ENCODE data around the gene SPRYD3.

The SPRYD3 gene

DNA sequence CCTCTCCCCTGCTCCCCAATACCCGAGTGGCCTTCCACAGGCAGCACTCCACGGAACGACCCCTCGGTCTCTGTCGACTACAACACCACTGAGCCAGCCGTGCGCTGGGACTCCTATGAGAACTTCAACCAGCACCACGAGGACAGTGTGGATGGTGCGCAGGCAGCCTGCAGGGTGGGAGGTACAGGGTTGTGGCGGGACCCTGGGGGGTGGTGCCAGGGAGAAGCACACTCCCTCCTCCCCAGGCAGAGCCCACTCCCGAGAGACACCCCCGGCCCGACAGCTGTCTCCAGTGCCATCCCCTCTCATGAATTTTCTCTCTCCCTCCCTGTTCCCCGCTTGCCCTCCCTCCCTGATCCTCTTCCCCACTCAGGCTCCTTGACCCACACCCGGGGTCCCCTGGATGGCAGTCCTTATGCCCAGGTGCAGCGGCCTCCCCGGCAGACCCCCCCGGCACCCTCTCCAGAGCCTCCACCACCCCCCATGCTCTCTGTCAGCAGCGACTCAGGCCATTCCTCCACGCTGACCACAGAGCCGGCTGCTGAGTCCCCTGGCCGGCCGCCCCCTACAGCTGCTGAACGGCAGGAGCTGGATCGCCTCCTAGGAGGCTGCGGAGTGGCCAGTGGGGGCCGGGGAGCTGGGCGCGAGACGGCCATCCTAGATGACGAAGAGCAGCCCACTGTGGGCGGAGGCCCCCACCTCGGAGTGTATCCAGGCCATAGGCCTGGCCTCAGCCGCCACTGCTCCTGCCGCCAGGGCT is 20.3 kb downstream of the SPRYD3 start:
- no peak for TF ChIP-seq GATA1 (IDR thresholded peaks at IDR 0.05; ENCODE audit: low read depth, low read length)
- TF ChIP-seq POLR2A (IDR thresholded peaks at IDR 0.05; ENCODE audit: low read length), result no peak

DNA sequence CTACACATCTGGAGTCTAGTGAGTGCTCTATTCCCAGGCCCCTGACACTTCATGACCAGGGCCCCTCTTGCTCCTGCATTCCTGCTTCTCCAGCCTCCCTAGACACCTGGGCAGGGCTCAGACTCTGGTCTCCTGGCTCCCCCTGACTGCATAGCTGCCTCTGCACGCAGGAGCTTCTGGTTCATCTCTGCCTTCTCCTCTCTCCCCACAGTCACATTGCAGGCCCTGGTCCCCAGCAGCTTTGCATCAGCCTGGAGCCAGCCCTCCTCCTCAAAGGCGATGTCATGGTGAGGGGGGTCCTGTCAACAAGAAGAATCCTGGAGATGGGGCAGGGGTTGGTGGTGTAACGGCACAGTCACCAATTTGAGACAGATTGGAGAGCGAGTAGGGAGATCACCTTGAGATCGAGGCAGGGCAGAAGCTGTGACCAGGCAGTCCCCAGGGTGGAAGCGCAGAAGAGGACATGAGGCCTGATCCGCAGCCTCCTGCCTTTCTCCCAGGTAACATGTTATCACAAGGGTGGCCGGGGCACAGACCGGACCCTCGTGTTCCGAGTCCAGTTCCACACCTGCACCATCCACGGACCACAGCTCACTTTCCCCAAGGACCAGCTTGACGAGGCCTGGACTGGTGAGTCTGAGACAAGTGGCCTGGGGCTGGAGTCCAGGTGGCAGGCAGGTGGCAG is 21.2 kb downstream of the SPRYD3 start:
- TF ChIP-seq GATA1 (IDR thresholded peaks at IDR 0.05; ENCODE audit: low read depth, low read length) (no peak), POLR2A (IDR thresholded peaks at IDR 0.05; ENCODE audit: low read length) (no peak)
- DNase-seq, result no peak

More for the DNA sequence above, 20.3 kb downstream of the SPRYD3 start:
- DNase-seq, result no peak

DNA sequence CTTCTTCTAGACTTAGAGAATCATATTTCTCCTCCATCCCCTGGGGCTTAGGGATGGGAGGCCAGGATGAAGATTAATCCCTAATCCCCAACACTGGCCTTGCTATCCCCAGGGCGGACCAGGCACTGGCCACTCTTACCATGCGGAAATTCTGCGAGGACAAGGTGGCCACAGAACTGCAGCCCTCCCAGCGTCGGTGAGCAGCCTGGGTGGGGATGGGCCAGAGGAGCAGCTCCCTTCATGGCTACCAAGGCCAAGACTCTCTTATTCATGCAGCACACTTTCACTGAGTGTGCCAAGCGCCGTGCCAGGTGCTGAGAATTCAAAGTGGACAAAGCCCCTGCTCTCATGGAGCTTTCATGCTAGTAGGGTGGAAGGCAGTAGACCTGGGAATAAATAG is 22.3 kb downstream of the SPRYD3 start:
- no peak for DNase-seq
- TF ChIP-seq POLR2A (IDR thresholded peaks at IDR 0.05; ENCODE audit: low read length), result no peak
- no peak for TF ChIP-seq GATA1 (IDR thresholded peaks at IDR 0.05; ENCODE audit: low read depth, low read length)

DNA sequence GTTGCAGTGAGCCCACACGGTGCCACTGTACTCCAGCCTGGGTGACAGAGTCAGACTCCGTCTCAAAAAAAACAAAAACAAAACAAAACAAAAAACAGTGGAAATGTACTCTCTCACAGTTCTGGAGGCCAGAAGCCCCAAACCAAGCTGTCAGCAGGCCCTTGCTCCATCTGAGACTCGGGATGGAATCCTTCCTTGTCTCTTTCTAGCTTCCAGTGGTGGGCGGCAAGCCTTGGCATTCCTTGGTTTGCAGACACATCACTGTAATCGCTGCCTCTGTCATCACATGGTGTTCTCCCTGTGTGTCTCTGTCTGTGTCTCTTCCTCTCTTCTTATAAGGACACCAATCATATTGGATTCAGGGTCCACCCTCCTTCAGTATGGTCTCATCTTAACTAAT is 22.9 kb downstream of the SPRYD3 start:
- TF ChIP-seq POLR2A (IDR thresholded peaks at IDR 0.05; ENCODE audit: low read length) (no peak), GATA1 (IDR thresholded peaks at IDR 0.05; ENCODE audit: low read depth, low read length) (no peak)
- DNase-seq, result no peak

DNA sequence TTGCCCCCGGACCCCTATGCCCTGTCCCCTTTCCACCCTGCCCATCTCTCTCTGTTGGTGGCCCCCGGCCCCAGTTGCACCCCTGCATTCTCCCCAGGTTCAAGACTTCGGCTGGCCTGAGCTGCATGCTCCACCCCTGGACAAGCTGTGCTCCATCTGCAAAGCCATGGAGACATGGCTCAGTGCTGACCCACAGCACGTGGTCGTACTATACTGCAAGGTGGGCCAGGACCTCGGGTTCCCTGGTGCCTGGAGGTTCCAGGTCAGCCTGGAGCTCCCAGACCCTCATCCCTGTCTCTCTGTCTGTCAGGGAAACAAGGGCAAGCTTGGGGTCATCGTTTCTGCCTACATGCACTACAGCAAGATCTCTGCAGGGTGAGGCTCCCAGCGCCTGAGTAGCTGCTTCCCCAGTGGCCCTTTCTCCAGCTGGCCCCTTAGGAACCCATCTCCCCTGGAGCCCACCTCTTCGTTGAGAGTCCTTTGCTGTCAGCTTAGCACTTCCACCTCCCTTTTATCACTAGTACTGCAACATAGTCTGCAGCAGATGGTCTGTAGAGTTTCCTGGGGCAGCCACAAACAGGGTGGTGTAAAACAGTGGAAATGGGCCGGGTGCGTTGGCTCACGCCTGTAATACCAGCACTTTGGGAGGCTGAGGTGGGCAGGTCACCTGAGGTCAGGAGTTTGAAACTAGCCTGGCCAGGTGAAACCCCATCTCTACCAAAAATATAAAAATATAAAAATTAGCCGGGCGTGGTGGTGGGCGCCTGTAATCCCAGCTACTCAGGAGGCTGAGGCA is 23.5 kb downstream of the SPRYD3 start:
- TF ChIP-seq POLR2A (IDR thresholded peaks at IDR 0.05; ENCODE audit: low read length) (no peak), GATA1 (IDR thresholded peaks at IDR 0.05; ENCODE audit: low read depth, low read length) (no peak)
- no peak for DNase-seq

DNA sequence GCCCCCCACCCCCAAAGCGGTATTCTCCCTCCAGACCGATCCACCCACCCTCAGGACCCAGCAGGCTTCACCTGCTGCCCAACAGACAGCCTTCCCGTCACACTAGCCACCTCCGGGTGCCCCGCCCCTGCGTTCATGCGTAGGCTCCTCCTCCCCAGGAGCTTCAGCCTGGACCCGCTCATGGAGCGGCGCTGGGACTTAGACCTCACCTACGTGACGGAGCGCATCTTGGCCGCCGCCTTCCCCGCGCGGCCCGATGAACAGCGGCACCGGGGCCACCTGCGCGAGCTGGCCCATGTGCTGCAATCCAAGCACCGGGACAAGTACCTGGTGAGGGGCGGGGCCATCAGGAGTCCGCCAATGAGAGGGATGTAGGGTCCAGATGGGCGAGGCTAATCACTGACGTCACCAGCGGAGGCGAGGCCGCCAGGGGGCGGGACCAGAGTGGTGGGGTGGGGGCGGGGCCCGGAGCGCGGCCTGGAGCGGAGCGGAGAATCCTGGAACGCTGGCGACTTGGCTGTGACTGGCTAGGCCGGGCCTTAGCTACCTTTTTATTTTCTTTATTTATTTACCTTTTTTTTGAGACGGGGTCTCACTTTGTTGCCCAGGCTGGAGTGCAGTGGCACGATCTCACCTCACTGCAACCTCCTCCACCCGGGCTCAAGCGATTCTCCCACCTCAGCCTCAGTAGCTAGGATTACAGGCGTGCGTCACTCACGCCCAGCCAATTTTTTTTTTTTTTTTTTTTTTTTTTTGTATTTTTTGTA is 24.9 kb downstream of the SPRYD3 start:
- peak; percentile 88 to 93 for DNase-seq
- no peak for TF ChIP-seq POLR2A (IDR thresholded peaks at IDR 0.05; ENCODE audit: low read length)
- TF ChIP-seq GATA1 (IDR thresholded peaks at IDR 0.05; ENCODE audit: low read depth, low read length), result no peak

DNA sequence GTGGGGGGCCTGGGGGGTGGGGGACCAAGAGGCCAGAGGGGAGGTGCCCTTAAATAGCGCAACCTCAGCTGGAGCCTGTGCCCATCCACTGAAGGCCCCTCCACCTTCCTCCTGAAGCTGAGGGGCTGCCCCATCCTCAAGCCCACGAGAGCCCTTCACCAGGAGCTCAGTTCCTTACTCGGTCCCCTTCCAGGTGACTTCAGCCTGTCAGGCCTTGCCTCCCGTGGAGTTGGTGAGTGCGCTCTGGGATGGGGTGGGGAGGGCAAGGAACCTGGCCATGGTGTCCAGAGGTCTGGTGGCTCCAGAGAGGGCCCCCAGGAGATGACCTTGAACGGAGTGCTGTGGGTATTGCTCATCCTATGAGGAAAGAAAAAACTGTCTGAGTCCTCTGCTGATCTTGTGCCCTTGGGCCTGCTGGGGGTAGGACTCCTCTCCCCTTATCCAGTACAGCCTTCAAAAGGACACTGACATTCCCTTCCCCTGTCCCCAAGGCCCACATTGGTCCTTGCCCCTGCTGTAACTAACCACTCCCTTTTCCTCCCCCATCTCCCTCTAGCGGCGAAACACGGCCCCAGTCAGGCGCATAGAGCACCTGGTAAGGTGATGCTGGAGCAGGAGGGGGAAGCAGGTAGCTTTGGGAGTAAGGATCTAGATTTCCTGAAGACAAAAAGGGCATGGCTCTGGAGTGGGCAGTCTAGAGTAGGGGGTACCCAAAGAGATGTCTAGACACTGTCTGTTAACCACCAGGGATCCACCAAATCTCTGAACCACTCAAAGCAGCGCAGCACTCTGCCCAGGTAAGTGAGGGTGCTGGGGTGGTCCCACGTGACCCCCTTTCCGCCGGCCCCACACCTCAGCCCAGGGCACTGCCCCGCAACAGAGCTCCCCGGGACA is 25.7 kb downstream of the SPRYD3 start:
- DNase-seq, result peak; percentile 48 to 69
- TF ChIP-seq GATA1 (IDR thresholded peaks at IDR 0.05; ENCODE audit: low read depth, low read length), result no peak
- TF ChIP-seq POLR2A (IDR thresholded peaks at IDR 0.05; ENCODE audit: low read length), result no peak

DNA sequence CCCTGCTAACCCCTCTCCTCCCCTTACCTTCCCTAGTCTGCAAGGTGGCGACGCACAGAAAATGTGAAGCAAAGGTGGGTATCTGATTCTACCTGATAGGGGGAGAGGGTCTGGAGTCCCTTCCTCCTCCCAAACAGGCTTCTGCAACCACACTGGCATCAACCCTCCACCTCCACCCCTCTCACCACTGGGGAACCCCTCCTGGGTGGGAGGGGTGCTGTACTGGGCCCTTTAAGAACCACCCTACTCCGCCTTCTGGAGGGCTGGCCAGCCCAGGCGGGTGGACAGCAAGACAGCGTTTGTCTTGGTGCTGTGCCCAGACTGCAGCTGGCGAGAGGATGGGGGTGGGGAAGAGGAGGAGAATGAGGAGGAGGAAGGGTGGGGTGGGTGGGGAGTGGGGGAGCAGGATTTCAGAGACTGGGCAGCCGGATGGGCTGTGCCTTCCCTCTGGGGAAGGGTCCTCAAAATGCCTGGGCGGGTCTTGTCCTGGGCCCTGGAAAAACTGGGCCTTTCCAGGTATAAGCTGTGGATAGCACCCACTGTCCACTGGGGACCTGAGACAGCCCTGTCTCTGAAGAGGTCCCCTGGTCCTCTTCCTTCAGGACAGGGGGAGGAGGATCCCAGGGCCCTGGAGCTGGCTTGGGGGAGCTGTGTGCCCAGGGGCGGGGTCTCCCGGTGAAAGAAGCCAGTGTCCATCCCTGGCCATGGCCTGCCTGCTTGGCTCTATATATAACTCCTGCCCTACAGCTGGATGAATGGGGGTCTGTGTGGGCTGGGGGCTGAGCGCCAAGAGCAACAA is 26.6 kb downstream of the SPRYD3 start:
- TF ChIP-seq POLR2A (IDR thresholded peaks at IDR 0.05; ENCODE audit: low read length) (no peak), GATA1 (IDR thresholded peaks at IDR 0.05; ENCODE audit: low read depth, low read length) (no peak)
- DNase-seq, result peak; percentile 14 to 32

DNA sequence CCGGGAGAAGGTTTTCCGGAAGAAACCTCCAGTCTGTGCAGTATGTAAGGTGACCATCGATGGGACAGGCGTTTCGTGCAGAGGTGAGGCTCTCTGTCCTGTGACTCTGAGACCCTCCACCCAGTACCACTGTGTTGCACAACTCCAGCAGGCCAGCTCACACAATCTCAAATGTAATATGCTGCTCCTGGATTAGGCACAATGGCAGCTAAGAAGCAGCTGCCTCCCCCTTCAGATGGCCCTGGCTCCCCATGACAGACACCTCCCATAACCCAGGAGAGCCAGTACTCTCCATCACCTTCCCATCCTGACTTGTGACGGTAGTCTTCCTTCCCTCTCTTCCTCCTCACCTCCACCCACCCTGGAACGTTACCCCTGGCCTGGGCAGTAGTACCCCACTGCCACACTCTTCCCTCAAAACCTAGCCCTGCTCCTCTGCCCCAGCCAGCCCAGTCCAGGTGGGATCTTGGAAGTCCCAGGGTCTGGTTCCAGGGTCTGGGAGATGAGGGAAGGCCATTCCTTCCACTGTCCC is 27.2 kb downstream of the SPRYD3 start:
- no peak for DNase-seq
- TF ChIP-seq GATA1 (IDR thresholded peaks at IDR 0.05; ENCODE audit: low read depth, low read length), result no peak
- TF ChIP-seq POLR2A (IDR thresholded peaks at IDR 0.05; ENCODE audit: low read length), result no peak

DNA sequence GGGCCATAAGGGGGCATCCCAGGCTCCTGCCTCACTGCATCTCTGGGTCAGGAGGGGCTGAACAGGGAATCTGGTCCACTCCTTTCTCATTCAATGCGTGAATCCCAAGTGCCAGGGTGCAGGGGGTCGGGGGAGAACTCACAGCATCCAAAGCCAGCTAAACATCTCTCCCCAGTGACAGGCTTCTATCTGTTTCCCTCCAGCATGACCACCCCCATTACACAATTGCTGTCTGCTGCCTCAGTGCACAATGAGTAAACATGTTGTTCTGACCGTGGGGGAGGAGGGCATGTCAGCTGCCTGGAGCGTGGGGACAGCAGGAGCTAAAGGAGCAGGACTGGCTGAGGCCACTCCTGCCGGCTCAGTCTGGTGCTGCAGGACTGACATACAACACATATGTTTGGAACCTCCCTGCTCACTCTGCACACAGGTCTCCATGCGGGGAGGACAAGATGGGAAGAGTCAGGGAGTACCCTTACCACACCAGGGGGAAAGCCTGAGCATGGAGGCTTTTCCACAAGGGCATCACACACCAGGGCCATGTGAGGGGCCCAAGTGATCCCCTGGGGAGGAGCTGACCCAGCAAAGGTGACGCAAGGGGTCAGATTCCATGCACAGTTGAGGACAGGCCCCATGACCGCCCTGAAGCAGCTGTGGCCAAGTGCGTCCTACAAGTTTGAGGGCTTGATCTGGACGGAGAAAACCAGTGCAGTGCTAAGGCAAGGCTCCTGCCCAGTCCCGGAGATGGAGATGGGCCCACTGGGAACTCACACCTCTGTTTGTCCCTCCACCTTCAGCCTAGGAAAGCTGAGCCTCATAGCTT is 27.9 kb downstream of the SPRYD3 start:
- no peak for DNase-seq
- TF ChIP-seq POLR2A (IDR thresholded peaks at IDR 0.05; ENCODE audit: low read length) (no peak), GATA1 (IDR thresholded peaks at IDR 0.05; ENCODE audit: low read depth, low read length) (no peak)
